ENCODE data around the gene PDE8B.

DNA sequence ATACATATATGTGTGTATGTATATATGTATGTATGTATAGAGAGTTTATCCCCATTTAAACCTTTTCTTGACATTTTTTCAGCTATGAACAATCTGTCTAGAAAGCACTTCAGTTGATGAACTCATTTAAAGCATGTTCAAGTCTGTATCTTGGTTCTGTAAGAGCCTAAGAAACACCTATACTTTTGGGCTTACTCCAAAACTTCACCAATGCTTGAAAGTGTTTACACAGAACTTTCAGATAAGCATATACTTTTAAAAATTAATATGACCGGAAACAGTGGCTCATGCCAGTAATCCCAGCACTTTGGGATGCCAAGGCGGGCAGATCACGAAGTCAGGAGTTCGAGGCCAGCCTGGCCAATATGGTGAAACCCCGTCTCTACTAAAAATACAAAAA is 250.8 kb downstream of the PDE8B start:
- TF ChIP-seq SP1 (IDR thresholded peaks at IDR 0.05) (no peak), MAX (IDR thresholded peaks at IDR 0.05) (no peak), EGR1 (IDR thresholded peaks at IDR 0.05; ENCODE audit: low read depth in 2 of 2) (no peak), CTCF (IDR thresholded peaks at IDR 0.05; ENCODE audit: low read depth, low read length, missing input control) (no peak), YY1 (IDR thresholded peaks at IDR 0.05) (no peak), GABPA (IDR thresholded peaks at IDR 0.05 in 1 of 2, conservative IDR thresholded peaks at IDR 0.05 in 1 of 2) (no peak), RAD21 (IDR thresholded peaks at IDR 0.05) (no peak), RXRA (IDR thresholded peaks at IDR 0.05) (no peak), TAF1 (conservative IDR thresholded peaks at IDR 0.05) (no peak), FOXA1 (IDR thresholded peaks at IDR 0.05) (no peak)
- TF ChIP-seq, protein P1, sequence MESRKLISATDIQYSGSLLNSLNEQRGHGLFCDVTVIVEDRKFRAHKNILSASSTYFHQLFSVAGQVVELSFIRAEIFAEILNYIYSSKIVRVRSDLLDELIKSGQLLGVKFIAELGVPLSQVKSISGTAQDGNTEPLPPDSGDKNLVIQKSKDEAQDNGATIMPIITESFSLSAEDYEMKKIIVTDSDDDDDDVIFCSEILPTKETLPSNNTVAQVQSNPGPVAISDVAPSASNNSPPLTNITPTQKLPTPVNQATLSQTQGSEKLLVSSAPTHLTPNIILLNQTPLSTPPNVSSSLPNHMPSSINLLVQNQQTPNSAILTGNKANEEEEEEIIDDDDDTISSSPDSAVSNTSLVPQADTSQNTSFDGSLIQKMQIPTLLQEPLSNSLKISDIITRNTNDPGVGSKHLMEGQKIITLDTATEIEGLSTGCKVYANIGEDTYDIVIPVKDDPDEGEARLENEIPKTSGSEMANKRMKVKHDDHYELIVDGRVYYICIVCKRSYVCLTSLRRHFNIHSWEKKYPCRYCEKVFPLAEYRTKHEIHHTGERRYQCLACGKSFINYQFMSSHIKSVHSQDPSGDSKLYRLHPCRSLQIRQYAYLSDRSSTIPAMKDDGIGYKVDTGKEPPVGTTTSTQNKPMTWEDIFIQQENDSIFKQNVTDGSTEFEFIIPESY (IDR thresholded peaks at IDR 0.05) = no peak
- TF ChIP-seq, protein P2, sequence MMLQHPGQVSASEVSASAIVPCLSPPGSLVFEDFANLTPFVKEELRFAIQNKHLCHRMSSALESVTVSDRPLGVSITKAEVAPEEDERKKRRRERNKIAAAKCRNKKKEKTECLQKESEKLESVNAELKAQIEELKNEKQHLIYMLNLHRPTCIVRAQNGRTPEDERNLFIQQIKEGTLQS (IDR thresholded peaks at IDR 0.05) = no peak
